OCI-LY7 (cell line): ENCODE data around the gene ZFP36L1.

Experiments used
- EZH2phosphoT487 ChIP-seq: fragments of 200-600 bp; sonication (generic); IDR thresholded peaks from 2 replicates; pipeline ENCODE4 v1.6.1; 2018; ENCODE audit warnings: low read depth, borderline replicate concordance, mild to moderate bottlenecking, mixed run types, antibody characterized with exemption, low read length, moderate library complexity, mixed read lengths
- TF ChIP-seq, protein P1 (sequence below): fragments of 200-600 bp; sonication (generic); conservative IDR thresholded peaks from 2 replicates; pipeline ENCODE4 v1.5.1; 2014; ENCODE audit warnings: mild to moderate bottlenecking, antibody characterized with exemption, low read length, moderate library complexity, mixed read lengths

DNA sequence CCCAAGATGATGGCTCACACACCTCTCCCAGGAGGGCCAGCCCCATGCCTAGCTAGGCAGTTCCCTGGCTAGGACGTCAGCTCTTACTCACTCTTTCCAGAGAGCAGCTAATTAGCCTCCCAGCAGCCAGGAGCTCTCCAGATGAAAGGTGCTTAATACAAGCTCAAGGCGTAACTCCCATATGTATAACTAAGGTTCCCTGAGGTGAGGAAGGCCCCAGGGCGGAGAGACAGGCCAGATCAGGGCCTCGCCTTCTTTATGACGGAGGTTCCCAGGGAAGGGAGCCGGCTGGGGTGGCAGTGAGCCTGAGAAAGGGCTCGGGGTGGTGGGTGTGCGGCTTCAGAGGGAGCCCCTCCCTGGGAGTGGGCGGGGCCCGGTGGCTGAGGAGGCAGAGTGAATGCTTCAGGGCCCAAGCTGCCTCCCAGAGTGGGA, 26.4 kb upstream of the ZFP36L1 start:
- TF ChIP-seq, protein P1, sequence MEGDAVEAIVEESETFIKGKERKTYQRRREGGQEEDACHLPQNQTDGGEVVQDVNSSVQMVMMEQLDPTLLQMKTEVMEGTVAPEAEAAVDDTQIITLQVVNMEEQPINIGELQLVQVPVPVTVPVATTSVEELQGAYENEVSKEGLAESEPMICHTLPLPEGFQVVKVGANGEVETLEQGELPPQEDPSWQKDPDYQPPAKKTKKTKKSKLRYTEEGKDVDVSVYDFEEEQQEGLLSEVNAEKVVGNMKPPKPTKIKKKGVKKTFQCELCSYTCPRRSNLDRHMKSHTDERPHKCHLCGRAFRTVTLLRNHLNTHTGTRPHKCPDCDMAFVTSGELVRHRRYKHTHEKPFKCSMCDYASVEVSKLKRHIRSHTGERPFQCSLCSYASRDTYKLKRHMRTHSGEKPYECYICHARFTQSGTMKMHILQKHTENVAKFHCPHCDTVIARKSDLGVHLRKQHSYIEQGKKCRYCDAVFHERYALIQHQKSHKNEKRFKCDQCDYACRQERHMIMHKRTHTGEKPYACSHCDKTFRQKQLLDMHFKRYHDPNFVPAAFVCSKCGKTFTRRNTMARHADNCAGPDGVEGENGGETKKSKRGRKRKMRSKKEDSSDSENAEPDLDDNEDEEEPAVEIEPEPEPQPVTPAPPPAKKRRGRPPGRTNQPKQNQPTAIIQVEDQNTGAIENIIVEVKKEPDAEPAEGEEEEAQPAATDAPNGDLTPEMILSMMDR = no peak
- TF ChIP-seq EZH2phosphoT487 = no peak
